ENCODE measurements around the gene UNC5A. TPM values are rescaled to one million over a fixed set of nuclear protein-coding genes. Genes with fewer than 3 reads are reported as not detected.

Gene UNC5A
- total and polyA plus RNA-seq, 3 experiments from 2014 or later: not detected

- no peak overlapping the region for H3K4me3 ChIP-seq (ENCODE audit: low read length)
- no peaks in the 10 kb centered on the region for H3K4me1 ChIP-seq (ENCODE audit: insufficient read depth, low read length)
- POLR2A ChIA-PET: no interaction called here
- no peaks in the 10 kb centered on the region for H3K36me3 Mint-ChIP-seq
- H3K9me3 Mint-ChIP-seq: no peaks in the 10 kb centered on the region
- H3K27me3 Mint-ChIP-seq: peaks cover 9 to 32% of the 10 kb centered on the region in 2 donors
- no peak overlapping the region for H3K4me3 Mint-ChIP-seq
- no peaks in the 10 kb centered on the region for H3K36me3 ChIP-seq (ENCODE audit: insufficient read depth, low read length)
- no peak overlapping the region for H3K27ac ChIP-seq (ENCODE audit: low read depth, low read length)
- H3K27me3 ChIP-seq (ENCODE audit: insufficient read depth, low read length, poor library complexity, severe bottlenecking): no peaks in the 10 kb centered on the region
- no peak overlapping the region for H3K27ac Mint-ChIP-seq
- CTCF ChIA-PET: no interaction called here
- no peaks in the 10 kb centered on the region for H3K4me1 Mint-ChIP-seq
- no peak for DNase-seq
- H3K9me3 ChIP-seq (ENCODE audit: low read length): no peaks in the 10 kb centered on the region
These were observed 81.1 kb downstream of the UNC5A start for GRCh38 chr5:176891331-176891958.

- Histone ChIP-seq H3K4me1 (ENCODE audit: insufficient read depth, low read length) (no peaks in the 10 kb centered on the region), H3K9me3 (ENCODE audit: low read length) (no peaks in the 10 kb centered on the region), H3K4me3 (ENCODE audit: low read length) (no peak overlapping the region), H3K27me3 (ENCODE audit: insufficient read depth, low read length, poor library complexity, severe bottlenecking) (no peaks in the 10 kb centered on the region), H3K36me3 (ENCODE audit: insufficient read depth, low read length) (no peaks in the 10 kb centered on the region), H3K27ac (ENCODE audit: low read depth, low read length) (no peak overlapping the region)
- Mint-ChIP-seq H3K27me3 (peaks cover 11 to 32% of the 10 kb centered on the region in 2 donors), H3K9me3 (no peaks in the 10 kb centered on the region), H3K27ac (no peak overlapping the region), H3K4me3 (no peak overlapping the region), H3K36me3 (no peaks in the 10 kb centered on the region), H3K4me1 (no peaks in the 10 kb centered on the region)
- no peak for DNase-seq
- ChIA-PET CTCF (interaction anchor here (1.1 kb wide), 1 partner anchor 232 kb away, joined by 3 read pairs; no protein-coding TSS in a partner anchor), POLR2A (no interaction called here)
These were observed 82.3 kb downstream of the UNC5A start for GRCh38 chr5:176892663-176893062.

DNA sequence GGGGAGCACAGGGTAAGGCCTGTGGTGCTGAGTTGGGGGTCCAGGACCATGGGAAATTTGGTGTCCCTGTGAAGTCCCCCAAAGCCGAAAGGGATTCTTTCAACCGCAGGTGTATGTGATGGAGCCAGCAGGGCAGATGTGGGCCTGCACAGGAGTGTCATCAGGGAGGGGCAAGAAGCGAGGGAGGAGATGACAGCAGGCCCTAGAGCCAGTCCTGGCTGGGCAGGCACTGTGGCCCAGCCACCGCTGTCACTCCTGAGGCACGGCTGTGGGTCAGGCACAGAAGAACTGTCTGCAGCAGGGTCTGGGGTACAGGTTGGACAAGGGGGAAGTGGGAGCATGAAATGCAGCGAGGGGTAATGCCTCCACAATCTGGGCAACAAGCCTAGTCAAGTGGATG is 83.9 kb downstream of the UNC5A start:
- ChIA-PET CTCF (no interaction called here), POLR2A (no interaction called here)
- Histone ChIP-seq H3K4me1 (ENCODE audit: insufficient read depth, low read length) (no peaks in the 10 kb centered on the region), H3K9me3 (ENCODE audit: low read length) (no peaks in the 10 kb centered on the region), H3K36me3 (ENCODE audit: insufficient read depth, low read length) (no peaks in the 10 kb centered on the region), H3K27me3 (ENCODE audit: insufficient read depth, low read length, poor library complexity, severe bottlenecking) (no peaks in the 10 kb centered on the region), H3K4me3 (ENCODE audit: low read length) (no peak overlapping the region), H3K27ac (ENCODE audit: low read depth, low read length) (no peak overlapping the region)
- DNase-seq: no peak
- Mint-ChIP-seq H3K9me3 (no peaks in the 10 kb centered on the region), H3K4me1 (peaks cover 5 to 8% (median 5%) of the 10 kb centered on the region in 3 donors), H3K4me3 (no peak overlapping the region), H3K27ac (peak overlapping the region in 1 of 8 donors; percentile 17), H3K36me3 (no peaks in the 10 kb centered on the region), H3K27me3 (peaks cover 13 to 32% of the 10 kb centered on the region in 2 donors)

DNA sequence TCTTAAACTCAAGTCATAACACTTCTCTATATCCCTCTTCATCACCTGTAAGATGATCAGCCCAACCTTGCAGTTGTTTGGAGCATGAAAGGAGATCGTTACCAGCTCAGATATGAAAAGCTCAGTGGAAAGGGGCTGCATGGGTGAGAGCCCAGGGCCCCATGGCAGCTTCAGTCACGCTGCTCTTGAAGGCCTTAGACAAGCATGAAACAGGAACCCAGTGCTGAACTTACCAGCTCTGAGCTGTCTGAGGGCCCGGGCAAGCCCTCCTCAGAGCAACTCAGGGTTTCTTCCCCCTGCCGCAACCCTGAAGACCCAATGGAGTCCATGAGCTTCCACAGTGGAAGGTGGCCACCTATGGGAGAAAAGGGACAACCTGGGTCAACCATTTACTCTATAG is 85.5 kb downstream of the UNC5A start:
- H3K27me3 Mint-ChIP-seq: peaks cover 11 to 26% of the 10 kb centered on the region in 2 donors
- H3K27ac ChIP-seq (ENCODE audit: low read depth, low read length): no peak overlapping the region
- H3K4me1 Mint-ChIP-seq: peaks cover 11 to 15% (median 12%) of the 10 kb centered on the region in 3 donors
- no peaks in the 10 kb centered on the region for H3K36me3 Mint-ChIP-seq
- no peaks in the 10 kb centered on the region for H3K9me3 Mint-ChIP-seq
- no peak overlapping the region for H3K4me3 Mint-ChIP-seq
- H3K27ac Mint-ChIP-seq: peak overlapping the region in 1 of 8 donors; percentile 40
- H3K4me3 ChIP-seq (ENCODE audit: low read length): no peak overlapping the region
- no peaks in the 10 kb centered on the region for H3K27me3 ChIP-seq (ENCODE audit: insufficient read depth, low read length, poor library complexity, severe bottlenecking)
- no peaks in the 10 kb centered on the region for H3K4me1 ChIP-seq (ENCODE audit: insufficient read depth, low read length)
- DNase-seq: no peak
- H3K36me3 ChIP-seq (ENCODE audit: insufficient read depth, low read length): no peaks in the 10 kb centered on the region
- no peaks in the 10 kb centered on the region for H3K9me3 ChIP-seq (ENCODE audit: low read length)
- CTCF ChIA-PET: no interaction called here
- POLR2A ChIA-PET: no interaction called here

DNA sequence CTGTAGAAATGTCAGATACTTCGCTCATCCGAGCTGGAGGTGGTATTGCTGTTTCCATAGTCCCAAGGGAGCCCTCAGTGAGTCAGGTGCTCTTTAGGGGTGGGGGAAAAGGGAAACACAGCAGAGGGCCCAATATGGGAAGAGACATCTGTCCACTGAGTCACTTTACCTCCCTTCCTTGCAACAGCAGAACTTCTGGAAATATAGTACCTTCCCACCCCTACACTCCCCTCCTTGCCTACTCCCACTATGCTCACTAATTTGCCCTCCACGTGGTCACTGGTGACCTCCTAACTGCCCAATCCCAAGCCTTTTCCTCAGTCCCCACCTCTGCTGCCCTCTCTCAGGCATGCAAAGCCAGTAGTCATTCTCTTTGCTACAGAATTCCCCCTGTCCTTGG is 86.9 kb downstream of the UNC5A start:
- no peaks in the 10 kb centered on the region for H3K27me3 ChIP-seq (ENCODE audit: insufficient read depth, low read length, poor library complexity, severe bottlenecking)
- H3K4me1 Mint-ChIP-seq: peaks cover 12 to 18% (median 12%) of the 10 kb centered on the region in 3 donors
- CTCF ChIA-PET: no interaction called here
- H3K9me3 ChIP-seq (ENCODE audit: low read length): no peaks in the 10 kb centered on the region
- H3K36me3 ChIP-seq (ENCODE audit: insufficient read depth, low read length): no peaks in the 10 kb centered on the region
- no peaks in the 10 kb centered on the region for H3K9me3 Mint-ChIP-seq
- no peak overlapping the region for H3K4me3 ChIP-seq (ENCODE audit: low read length)
- peaks cover 0 to 1% (median 0%) of the 10 kb centered on the region in 3 donors for H3K36me3 Mint-ChIP-seq
- H3K27me3 Mint-ChIP-seq: peaks cover 10 to 13% of the 10 kb centered on the region in 2 donors
- no peaks in the 10 kb centered on the region for H3K4me1 ChIP-seq (ENCODE audit: insufficient read depth, low read length)
- peak overlapping the region in 1 of 8 donors; percentile 76 for H3K27ac Mint-ChIP-seq
- no peak overlapping the region for H3K27ac ChIP-seq (ENCODE audit: low read depth, low read length)
- DNase-seq: no peak
- H3K4me3 Mint-ChIP-seq: no peak overlapping the region
- POLR2A ChIA-PET: no interaction called here

GRCh38 chr5:176899296-176899891 is 89.0 kb downstream of the UNC5A start, which contains the start of gene HK3:
TSS of gene HK3 (minus strand) at chr5:176899346. CDS start at chr5:176896159, 3,187 bp downstream.
- Mint-ChIP-seq H3K36me3 (peaks cover 0 to 18% (median 7%) of the 10 kb centered on the region in 3 donors), H3K9me3 (no peaks in the 10 kb centered on the region), H3K27ac (peak within 1 kb of the TSS in 4 of 8 donors; percentile 26 to 54 (median 35)), H3K4me1 (peaks cover 12 to 18% (median 12%) of the 10 kb centered on the region in 3 donors), H3K4me3 (peak within 1 kb of the TSS in 1 of 7 donors; percentile 1), H3K27me3 (peaks cover under 1 to 7% of the 10 kb centered on the region in 2 donors)
- Histone ChIP-seq H3K27me3 (ENCODE audit: insufficient read depth, low read length, poor library complexity, severe bottlenecking) (no peaks in the 10 kb centered on the region), H3K27ac (ENCODE audit: low read depth, low read length) (no peak within 1 kb of the TSS), H3K4me3 (ENCODE audit: low read length) (no peak within 1 kb of the TSS), H3K4me1 (ENCODE audit: insufficient read depth, low read length) (no peaks in the 10 kb centered on the region), H3K9me3 (ENCODE audit: low read length) (no peaks in the 10 kb centered on the region), H3K36me3 (ENCODE audit: insufficient read depth, low read length) (peaks cover 12% of the 10 kb centered on the region)
- CTCF ChIA-PET: interaction anchor here (1.3 kb wide), 1 partner anchor 238 kb away, joined by 4 read pairs; no protein-coding TSS in a partner anchor
- DNase-seq: no peak
- POLR2A ChIA-PET: interaction anchor here (0.5 kb wide), 1 partner anchor 174 kb away, joined by 5 read pairs; no protein-coding TSS in a partner anchor

DNA sequence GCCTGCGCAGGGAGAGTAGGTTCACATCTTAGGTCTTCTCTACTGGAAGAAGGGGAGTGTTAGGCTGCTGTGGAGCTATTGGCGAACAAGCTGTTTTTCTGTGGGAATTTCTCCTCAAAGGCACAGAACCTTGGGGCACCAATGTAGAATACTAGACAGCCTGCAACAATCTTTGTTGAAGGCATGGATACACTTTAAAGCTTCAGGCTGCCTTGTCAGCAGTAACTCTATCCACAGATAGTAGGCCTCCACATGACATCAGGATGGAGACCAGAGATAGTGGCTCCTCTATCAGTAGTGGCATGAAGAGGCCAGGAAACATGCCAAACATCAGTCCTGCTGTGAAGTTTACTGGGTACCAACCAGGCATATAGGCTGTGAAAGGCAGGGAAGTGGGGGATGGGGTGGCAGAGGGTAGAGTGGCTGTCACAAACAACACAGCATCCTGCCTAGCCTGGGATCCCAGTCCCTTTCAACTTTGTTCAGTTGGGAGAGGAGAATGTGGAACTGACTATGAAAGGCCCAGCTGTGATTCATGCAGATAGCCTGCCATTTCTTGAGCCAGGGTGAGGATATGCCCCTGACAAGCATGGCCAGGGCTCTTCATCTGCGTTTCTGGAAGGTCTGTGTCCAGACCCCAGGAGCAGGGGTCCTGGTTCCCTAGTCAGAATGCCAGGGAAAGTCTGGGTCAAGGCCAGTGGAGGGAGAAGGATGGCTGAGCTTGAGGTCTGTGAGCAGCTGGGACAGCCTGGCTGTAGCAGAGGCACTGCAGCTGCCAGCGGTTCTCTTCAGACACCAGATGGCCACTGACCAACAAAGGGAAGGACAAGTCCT is 89.8 kb downstream of the UNC5A start:
- CTCF ChIA-PET: no interaction called here
- Mint-ChIP-seq H3K27ac (peak overlapping the region in 3 of 8 donors; percentile 19 to 41 (median 32)), H3K4me3 (no peak overlapping the region), H3K4me1 (peaks cover 12 to 18% (median 12%) of the 10 kb centered on the region in 3 donors), H3K9me3 (no peaks in the 10 kb centered on the region), H3K36me3 (peaks cover 0 to 24% (median 12%) of the 10 kb centered on the region in 3 donors), H3K27me3 (peaks cover 0 to 7% of the 10 kb centered on the region in 2 donors)
- no peak for DNase-seq
- Histone ChIP-seq H3K27ac (ENCODE audit: low read depth, low read length) (no peak overlapping the region), H3K27me3 (ENCODE audit: insufficient read depth, low read length, poor library complexity, severe bottlenecking) (no peaks in the 10 kb centered on the region), H3K36me3 (ENCODE audit: insufficient read depth, low read length) (peaks cover 17% of the 10 kb centered on the region), H3K9me3 (ENCODE audit: low read length) (no peaks in the 10 kb centered on the region), H3K4me3 (ENCODE audit: low read length) (no peak overlapping the region), H3K4me1 (ENCODE audit: insufficient read depth, low read length) (no peaks in the 10 kb centered on the region)
- POLR2A ChIA-PET: no interaction called here

GRCh38 chr5:176900780-176901204 is 90.4 kb downstream of the UNC5A start:
- Histone ChIP-seq H3K4me1 (ENCODE audit: insufficient read depth, low read length) (no peaks in the 10 kb centered on the region), H3K27me3 (ENCODE audit: insufficient read depth, low read length, poor library complexity, severe bottlenecking) (no peaks in the 10 kb centered on the region), H3K27ac (ENCODE audit: low read depth, low read length) (no peak overlapping the region), H3K9me3 (ENCODE audit: low read length) (no peaks in the 10 kb centered on the region), H3K4me3 (ENCODE audit: low read length) (no peak overlapping the region), H3K36me3 (ENCODE audit: insufficient read depth, low read length) (peaks cover 24% of the 10 kb centered on the region)
- no peak for DNase-seq
- ChIA-PET POLR2A (no interaction called here), CTCF (no interaction called here)
- H3K27me3 Mint-ChIP-seq: peaks cover 0 to 7% of the 10 kb centered on the region in 2 donors
- peak overlapping the region in 1 of 8 donors; percentile 32 for H3K27ac Mint-ChIP-seq
- H3K36me3 Mint-ChIP-seq: peaks cover 0 to 31% (median 17%) of the 10 kb centered on the region in 3 donors
- no peaks in the 10 kb centered on the region for H3K9me3 Mint-ChIP-seq
- peaks cover 12 to 18% (median 12%) of the 10 kb centered on the region in 3 donors for H3K4me1 Mint-ChIP-seq
- no peak overlapping the region for H3K4me3 Mint-ChIP-seq

All from CD8-positive, alpha-beta memory T cell (primary cell).